Chondrocyte (in vitro differentiated cells): Measurements from ENCODE around the gene PTDSS2. TPM values are rescaled to one million over a fixed set of nuclear protein-coding genes. Genes with fewer than 3 reads are reported as not detected.
"Not testable (repeated sequence)": the region's sequence is repeated elsewhere in the genome, so short reads cannot be mapped to it uniquely, and the experiment has no call there.

Source experiments
- DNase-seq: peaks from one replicate; pipeline ENCODE4 v3.0.0; 2021; ENCODE audit warnings: mixed read lengths, low spot score
- H3K27ac Mint-ChIP-seq: one replicate; pipeline ENCODE4 v1.8.0; 2021; ENCODE audit warnings: mild to moderate bottlenecking, moderate library complexity, mixed read lengths; ENCODE audit not compliant: unreplicated experiment
- H3K27me3 Mint-ChIP-seq: 2 replicates; pipeline ENCODE4 v1.8.0; 2021; ENCODE audit warnings: low read depth, mixed read lengths
- H3K36me3 Mint-ChIP-seq: 2 replicates; pipeline ENCODE4 v1.8.0; 2021; ENCODE audit warnings: low read depth, mixed read lengths
- H3K4me1 Mint-ChIP-seq: 2 replicates; pipeline ENCODE4 v1.8.0; 2021; ENCODE audit warnings: low read depth, mild to moderate bottlenecking, mixed read lengths
- H3K4me3 Mint-ChIP-seq: one replicate; pipeline ENCODE4 v1.8.0; 2021; ENCODE audit warnings: mild to moderate bottlenecking, moderate library complexity, mixed read lengths; ENCODE audit not compliant: unreplicated experiment
- H3K9me3 Mint-ChIP-seq: 2 replicates; pipeline ENCODE4 v1.8.0; 2021; ENCODE audit warnings: low read depth, mixed read lengths
- total RNA-seq: library from RNA; stranded (reverse); gene quantifications from 3 replicates; pipeline ENCODE4 v1.2.1, GENCODE V29; 2021
- TF ChIP-seq, protein P1 (sequence below): fragments of 200-600 bp; sonication (generic); IDR thresholded peaks from 2 replicates; pipeline ENCODE4 v1.5.0; 2021; ENCODE audit warnings: antibody characterized with exemption, mild to moderate bottlenecking, moderate library complexity

PTDSS2 gene
- total RNA-seq, 1 donor from 2014 or later, result 30.0 TPM

DNA sequence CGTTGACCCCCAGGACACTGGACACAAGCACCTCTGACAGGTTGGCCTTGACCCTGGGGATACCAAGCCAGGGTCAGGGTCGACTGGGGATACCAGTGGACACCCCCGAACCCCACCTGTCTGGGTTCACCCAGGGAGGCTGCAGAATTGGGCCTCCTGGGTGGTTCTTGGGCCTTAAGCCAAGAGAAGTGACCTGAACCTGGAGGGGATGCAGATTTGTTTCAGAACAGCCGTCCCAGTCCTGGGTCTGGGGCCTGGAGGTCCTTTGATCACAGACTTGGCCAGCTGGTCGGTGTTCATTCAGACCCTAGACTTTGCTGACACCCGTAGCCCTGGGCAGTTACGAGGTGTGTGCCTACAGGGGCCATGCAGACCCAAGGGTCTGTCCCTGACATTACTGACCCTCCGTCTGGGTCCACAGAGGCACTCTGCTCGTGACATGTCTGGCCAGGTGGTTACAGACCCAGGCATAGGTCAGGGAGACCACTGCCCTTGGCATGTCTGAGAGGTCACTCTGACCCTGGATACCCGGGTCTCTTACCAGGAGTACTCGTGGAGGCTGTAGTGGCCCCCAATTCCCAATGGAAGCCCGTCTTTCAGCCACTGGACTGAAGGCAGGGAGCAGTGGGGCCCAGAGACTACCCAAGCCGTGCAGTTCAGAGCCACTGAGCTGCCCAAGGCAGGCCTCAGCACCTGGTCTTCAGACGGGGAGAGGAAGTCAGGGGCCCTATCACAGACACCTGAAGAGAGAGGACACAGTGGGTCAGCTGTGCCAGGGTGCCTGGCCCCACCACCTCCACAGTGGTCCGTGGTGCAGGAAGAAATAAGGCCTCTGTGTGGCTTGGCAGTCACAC lies 41.7 kb upstream of the PTDSS2 start:
- Mint-ChIP-seq H3K27ac (no peak overlapping the region), H3K36me3 (no peaks in the 10 kb centered on the region), H3K4me1 (peaks cover 8% of the 10 kb centered on the region), H3K9me3 (no peaks in the 10 kb centered on the region), H3K4me3 (no peak overlapping the region), H3K27me3 (no peaks in the 10 kb centered on the region)
- no peak for DNase-seq
- TF ChIP-seq, protein P1, sequence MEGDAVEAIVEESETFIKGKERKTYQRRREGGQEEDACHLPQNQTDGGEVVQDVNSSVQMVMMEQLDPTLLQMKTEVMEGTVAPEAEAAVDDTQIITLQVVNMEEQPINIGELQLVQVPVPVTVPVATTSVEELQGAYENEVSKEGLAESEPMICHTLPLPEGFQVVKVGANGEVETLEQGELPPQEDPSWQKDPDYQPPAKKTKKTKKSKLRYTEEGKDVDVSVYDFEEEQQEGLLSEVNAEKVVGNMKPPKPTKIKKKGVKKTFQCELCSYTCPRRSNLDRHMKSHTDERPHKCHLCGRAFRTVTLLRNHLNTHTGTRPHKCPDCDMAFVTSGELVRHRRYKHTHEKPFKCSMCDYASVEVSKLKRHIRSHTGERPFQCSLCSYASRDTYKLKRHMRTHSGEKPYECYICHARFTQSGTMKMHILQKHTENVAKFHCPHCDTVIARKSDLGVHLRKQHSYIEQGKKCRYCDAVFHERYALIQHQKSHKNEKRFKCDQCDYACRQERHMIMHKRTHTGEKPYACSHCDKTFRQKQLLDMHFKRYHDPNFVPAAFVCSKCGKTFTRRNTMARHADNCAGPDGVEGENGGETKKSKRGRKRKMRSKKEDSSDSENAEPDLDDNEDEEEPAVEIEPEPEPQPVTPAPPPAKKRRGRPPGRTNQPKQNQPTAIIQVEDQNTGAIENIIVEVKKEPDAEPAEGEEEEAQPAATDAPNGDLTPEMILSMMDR, result no peak

DNA sequence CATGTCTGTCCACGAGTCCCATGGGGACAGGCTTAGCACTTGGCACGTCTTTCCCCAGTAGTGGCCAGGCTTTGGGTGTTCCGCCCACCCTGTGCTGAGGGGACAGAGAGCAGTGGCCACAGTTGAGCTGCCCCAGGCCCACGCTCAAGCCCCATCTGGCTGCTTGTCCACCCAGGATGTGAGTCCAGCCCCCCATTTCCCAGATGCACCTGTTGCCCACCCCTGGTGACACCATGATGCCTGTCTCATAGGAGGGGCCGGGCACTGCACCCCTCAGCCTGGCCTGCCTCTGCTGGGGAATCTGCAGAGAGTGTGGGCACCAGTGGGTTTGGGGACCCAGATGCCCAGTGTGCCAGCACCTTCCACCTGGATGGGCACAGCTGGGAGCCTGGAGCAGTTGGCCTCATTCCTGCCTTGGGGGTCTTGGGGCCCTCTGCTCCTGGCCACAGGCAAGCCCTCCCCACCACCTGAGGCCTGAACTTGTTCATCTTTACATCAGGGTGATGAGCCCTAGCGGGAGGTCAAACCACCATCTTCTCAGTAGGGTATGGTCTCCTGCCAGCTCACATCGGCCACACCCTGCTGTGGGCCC lies 41.0 kb upstream of the PTDSS2 start:
- no peaks in the 10 kb centered on the region for H3K36me3 Mint-ChIP-seq
- no peak overlapping the region for H3K27ac Mint-ChIP-seq
- H3K4me1 Mint-ChIP-seq, result peaks cover 8% of the 10 kb centered on the region

DNA sequence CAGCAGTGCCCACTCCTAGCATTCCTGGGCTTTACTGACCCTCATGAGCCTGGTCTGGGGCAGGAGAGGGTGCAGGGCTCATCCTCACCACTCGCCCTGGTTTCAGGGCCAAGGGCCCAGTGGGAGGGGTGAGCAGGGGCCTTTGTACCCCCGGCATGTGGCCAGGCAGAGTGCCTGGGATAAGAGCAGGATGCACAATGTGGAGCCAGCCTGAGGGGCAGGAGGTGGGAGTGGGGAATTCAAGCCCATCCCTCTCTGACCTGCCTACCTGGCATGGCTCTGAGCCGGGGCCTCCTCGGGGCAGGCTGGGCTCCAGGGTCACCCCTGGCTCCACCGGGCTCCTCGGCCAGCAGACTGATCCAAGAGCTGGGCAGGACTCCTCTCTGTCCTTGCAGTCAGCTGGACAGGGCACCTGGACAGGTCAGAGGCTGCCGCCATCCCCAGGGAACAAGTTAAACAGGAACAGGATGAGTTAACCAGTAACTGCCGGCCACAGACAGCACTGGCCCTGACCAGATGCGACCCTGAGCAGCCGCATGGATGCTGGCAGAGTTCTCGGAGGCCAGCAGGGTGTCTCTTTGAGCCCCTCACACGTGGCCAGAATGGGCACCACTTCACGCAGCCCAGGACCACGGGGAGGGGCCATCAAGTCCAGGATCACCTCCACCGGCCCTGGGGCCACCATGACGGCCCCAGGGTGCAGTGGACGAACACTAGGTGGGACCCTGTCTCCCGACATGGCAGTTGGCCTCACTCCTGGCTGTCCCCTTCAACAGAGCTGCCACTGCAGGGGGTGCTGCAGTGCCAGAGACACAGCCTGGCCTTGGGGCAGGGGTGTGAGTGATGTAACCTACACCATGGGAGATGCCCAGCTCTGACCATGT lies 40.2 kb upstream of the PTDSS2 start:
- no peak for DNase-seq
- H3K4me3 Mint-ChIP-seq, result no peak overlapping the region
- H3K27ac Mint-ChIP-seq, result no peak overlapping the region
- TF ChIP-seq, protein P1, result no peak
- no peaks in the 10 kb centered on the region for H3K9me3 Mint-ChIP-seq
- peaks cover 10% of the 10 kb centered on the region for H3K4me1 Mint-ChIP-seq
- no peaks in the 10 kb centered on the region for H3K36me3 Mint-ChIP-seq
- no peaks in the 10 kb centered on the region for H3K27me3 Mint-ChIP-seq

More for the DNA sequence above, 41.0 kb upstream of the PTDSS2 start:
- H3K9me3 Mint-ChIP-seq, result no peaks in the 10 kb centered on the region
- no peak overlapping the region for H3K4me3 Mint-ChIP-seq
- TF ChIP-seq, protein P1, result no peak
- no peak for DNase-seq
- no peaks in the 10 kb centered on the region for H3K27me3 Mint-ChIP-seq

DNA sequence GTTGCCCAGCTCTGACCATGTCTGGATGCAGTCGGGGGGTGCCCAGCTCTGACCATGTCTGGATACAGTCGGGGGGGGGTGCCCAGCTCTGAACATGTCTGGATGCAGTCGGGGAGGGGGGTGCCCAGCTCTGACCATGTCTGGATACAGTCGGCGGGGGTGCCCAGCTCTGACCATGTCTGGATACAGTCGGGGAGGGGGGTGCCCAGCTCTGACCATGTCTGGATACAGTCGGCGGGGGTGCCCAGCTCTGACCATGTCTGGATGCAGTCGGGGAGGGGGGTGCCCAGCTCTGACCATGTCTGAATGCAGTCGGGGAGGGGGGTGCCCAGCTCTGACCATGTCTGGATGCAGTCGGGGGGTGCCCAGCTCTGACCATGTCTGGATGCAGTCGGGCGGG lies 39.4 kb upstream of the PTDSS2 start:
- H3K4me3 Mint-ChIP-seq, H3K4me1 Mint-ChIP-seq, H3K27me3 Mint-ChIP-seq, DNase-seq, H3K36me3 Mint-ChIP-seq, H3K27ac Mint-ChIP-seq, H3K9me3 Mint-ChIP-seq: not testable (repeated sequence)

DNA sequence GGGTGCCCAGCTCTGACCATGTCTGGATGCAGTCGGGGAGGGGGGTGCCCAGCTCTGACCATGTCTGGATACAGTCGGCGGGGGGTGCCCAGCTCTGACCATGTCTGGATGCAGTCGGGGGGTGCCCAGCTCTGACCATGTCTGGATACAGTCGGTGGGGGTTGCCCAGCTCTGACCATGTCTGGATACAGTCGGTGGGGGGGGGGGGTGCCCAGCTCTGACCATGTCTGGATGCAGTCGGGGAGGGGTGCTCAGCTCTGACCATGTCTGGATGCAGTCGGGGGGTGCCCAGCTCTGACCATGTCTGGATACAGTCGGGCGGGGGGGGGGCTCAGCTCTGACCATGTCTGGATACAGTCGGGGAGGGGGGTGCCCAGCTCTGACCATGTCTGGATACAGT lies 38.6 kb upstream of the PTDSS2 start:
- not testable (repeated sequence) for H3K27me3 Mint-ChIP-seq, H3K36me3 Mint-ChIP-seq, H3K27ac Mint-ChIP-seq, H3K4me1 Mint-ChIP-seq, H3K4me3 Mint-ChIP-seq, DNase-seq, H3K9me3 Mint-ChIP-seq

DNA sequence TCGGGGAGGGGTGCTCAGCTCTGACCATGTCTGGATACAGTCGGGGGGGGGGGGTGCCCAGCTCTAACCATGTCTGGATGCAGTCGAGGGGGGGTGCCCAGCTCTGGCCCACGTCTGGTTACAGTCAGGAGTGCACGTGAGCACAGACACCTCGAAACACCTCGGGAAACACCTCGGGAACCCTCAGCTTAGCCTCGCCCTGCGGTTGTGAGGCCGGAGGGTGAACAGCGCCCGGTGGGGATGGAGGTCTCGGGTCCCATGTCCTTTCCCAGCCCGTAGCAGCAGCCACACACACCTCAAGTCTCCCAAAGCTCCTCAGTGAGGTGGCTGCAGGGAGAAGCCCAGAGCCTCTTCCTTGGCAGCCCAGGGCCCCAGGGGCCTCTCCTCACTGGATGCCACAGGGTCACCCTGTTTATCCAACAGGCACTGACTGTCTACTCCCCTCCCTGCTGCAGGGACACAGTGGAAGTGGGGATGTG lies 37.4 kb upstream of the PTDSS2 start:
- H3K4me1 Mint-ChIP-seq, result peaks cover 7% of the 10 kb centered on the region
- no peaks in the 10 kb centered on the region for H3K27me3 Mint-ChIP-seq
- H3K4me3 Mint-ChIP-seq, result no peak overlapping the region
- H3K9me3 Mint-ChIP-seq, result no peaks in the 10 kb centered on the region
- DNase-seq, result no peak
- no peaks in the 10 kb centered on the region for H3K36me3 Mint-ChIP-seq
- TF ChIP-seq, protein P1, result no peak
- H3K27ac Mint-ChIP-seq, result no peak overlapping the region
